OCI-LY7 (cell line): Measurements from ENCODE around the gene SALL1. TPM values are rescaled to one million over a fixed set of nuclear protein-coding genes. Genes with fewer than 3 reads are reported as not detected.

Experiments
- BruUV-seq: library from RNA; stranded (reverse); fragments of 400-500 nt; replicated peaks from 2 replicates; lab custom pipeline; 2021; lab: Mats Ljungman, UMichigan
- CTCF ChIA-PET: fragments of 300-600 bp; sonication (Branson Sonifier 250); formaldehyde crosslinking; loops from one replicate; lab custom pipeline; 2022; ENCODE audit warnings: antibody characterized with exemption; ENCODE audit not compliant: unreplicated experiment; lab: Charles Lee
- POLR2A ChIA-PET: fragments of 300-600 bp; sonication (Branson Sonifier 250); formaldehyde crosslinking; loops from one replicate; lab custom pipeline; 2022; ENCODE audit warnings: antibody characterized with exemption; lab: Charles Lee
- DNase-seq: peaks from one replicate; pipeline ENCODE4 v3.0.0-alpha.2; 2015; ENCODE audit warnings: low spot score
- H2AFZ ChIP-seq: fragments of 200-600 bp; sonication (generic), shearing (Covaris generic); 2 replicates; pipeline ENCODE4 v1.6.1; 2014; ENCODE audit warnings: mild to moderate bottlenecking, antibody characterized with exemption, low read length, moderate library complexity
- H3K27ac ChIP-seq: fragments of 200-600 bp; sonication (generic); 2 replicates; pipeline ENCODE4 v1.5.1; 2014; ENCODE audit warnings: mixed run types, low read depth, mild to moderate bottlenecking, moderate library complexity, low read length, inconsistent platforms; ENCODE audit not compliant: poor library complexity, severe bottlenecking
- H3K36me3 ChIP-seq: fragments of 200-600 bp; sonication (generic); 2 replicates; pipeline ENCODE4 v1.6.1; 2014; ENCODE audit warnings: mild to moderate bottlenecking, antibody characterized with exemption, low read length, moderate library complexity, mixed read lengths; ENCODE audit not compliant: insufficient read depth
- H3K4me1 ChIP-seq: fragments of 200-600 bp; sonication (generic); 2 replicates; pipeline ENCODE4 v1.5.1; 2014; ENCODE audit warnings: mild to moderate bottlenecking, low read length; ENCODE audit not compliant: insufficient read depth, poor library complexity, severe bottlenecking
- H3K4me2 ChIP-seq: fragments of 200-600 bp; sonication (generic); 2 replicates; pipeline ENCODE4 v1.6.1; 2014; ENCODE audit warnings: mild to moderate bottlenecking, low read length
- H3K4me3 ChIP-seq: fragments of 200-600 bp; sonication (generic); 2 replicates; pipeline ENCODE4 v1.5.1; 2014; ENCODE audit warnings: mild to moderate bottlenecking, low read depth, low read length; ENCODE audit not compliant: poor library complexity, severe bottlenecking
- H3K79me2 ChIP-seq: fragments of 200-600 bp; sonication (generic); 2 replicates; pipeline ENCODE4 v1.6.1; 2016; ENCODE audit warnings: low read depth, mild to moderate bottlenecking, low read length, moderate library complexity, mixed read lengths; ENCODE audit not compliant: insufficient read depth
- H3K9me2 ChIP-seq: fragments of 200-600 bp; sonication (generic); 2 replicates; pipeline ENCODE4 v1.6.1; 2016; ENCODE audit warnings: mild to moderate bottlenecking, low read length, mixed read lengths; ENCODE audit not compliant: insufficient read depth
- H3K9me3 ChIP-seq: fragments of 200-600 bp; sonication (generic); 2 replicates; pipeline ENCODE4 v1.6.1; 2014; ENCODE audit warnings: mild to moderate bottlenecking, mixed run types, low read length, mixed read lengths
- H4K20me1 ChIP-seq: fragments of 200-600 bp; sonication (generic); 2 replicates; pipeline ENCODE4 v1.6.1; 2014; ENCODE audit warnings: mild to moderate bottlenecking, antibody characterized with exemption, low read length, moderate library complexity, mixed read lengths; ENCODE audit not compliant: insufficient read depth
- EZH2phosphoT487 ChIP-seq: fragments of 200-600 bp; sonication (generic); IDR thresholded peaks from 2 replicates; pipeline ENCODE4 v1.6.1; 2018; ENCODE audit warnings: low read depth, borderline replicate concordance, mild to moderate bottlenecking, mixed run types, antibody characterized with exemption, low read length, moderate library complexity, mixed read lengths
- intact Hi-C: fragments of 100-400 bp; cut with micrococcal nuclease; formaldehyde crosslinking; loops from one replicate; pipeline ENCODE4 v1.10.0; 2022; ENCODE audit not compliant: unreplicated experiment
- total RNA-seq, 2 experiments: library from RNA; depleted of rRNA in 1 of 2; stranded (reverse); fragments of >200 nt in 1 of 2; shearing (Covaris generic) in 1 of 2; gene quantifications; 2 replicates each; pipeline ENCODE4 v1.2.3, GENCODE V29; 2014 to 2022
- TF ChIP-seq, protein P1 (sequence below): fragments of 200-600 bp; sonication (generic); conservative IDR thresholded peaks from 2 replicates; pipeline ENCODE4 v1.5.1; 2014; ENCODE audit warnings: mild to moderate bottlenecking, antibody characterized with exemption, low read length, moderate library complexity, mixed read lengths

Gene SALL1
- total RNA-seq, 2 experiments from 2014 or later: not detected

DNA sequence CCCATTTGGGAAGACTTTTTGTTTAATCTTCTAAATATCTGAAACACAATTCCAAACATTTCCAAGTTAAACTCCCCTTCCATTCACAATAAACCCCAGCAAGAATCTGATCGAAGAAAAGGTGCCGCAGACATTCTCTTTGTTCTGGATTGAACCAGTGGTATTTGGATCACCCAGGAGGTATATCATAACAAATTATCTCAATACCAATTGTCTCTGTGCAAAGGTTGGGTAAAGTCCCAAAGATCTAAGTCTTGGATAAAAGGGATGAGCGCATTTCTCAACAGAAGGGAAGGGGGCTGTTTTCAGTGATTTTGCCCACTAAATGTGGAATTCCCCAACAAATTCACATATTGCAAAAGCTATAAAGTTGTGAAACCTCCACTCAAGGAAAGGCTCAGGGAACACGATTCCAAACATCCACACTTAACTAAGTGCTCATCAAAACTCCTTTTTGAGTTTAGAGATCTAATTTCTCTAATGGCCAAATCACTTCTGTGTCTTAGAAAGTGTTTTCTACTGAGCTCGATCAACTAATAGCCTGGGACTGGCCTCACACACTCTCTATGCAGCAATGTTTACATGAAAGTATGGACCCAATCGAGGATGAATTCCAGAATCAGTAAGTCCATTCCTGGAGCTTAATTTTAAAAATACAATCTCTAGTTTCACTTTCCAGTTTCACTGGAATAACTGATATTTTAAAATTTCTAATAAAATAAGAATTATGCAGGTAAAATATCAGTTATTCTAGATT is 30.9 kb downstream of the SALL1 start:
- CTCF ChIA-PET: no interaction called here
- H3K9me2 ChIP-seq: no peaks in the 10 kb centered on the region
- H3K9me3 ChIP-seq: no peaks in the 10 kb centered on the region
- TF ChIP-seq, protein P1, sequence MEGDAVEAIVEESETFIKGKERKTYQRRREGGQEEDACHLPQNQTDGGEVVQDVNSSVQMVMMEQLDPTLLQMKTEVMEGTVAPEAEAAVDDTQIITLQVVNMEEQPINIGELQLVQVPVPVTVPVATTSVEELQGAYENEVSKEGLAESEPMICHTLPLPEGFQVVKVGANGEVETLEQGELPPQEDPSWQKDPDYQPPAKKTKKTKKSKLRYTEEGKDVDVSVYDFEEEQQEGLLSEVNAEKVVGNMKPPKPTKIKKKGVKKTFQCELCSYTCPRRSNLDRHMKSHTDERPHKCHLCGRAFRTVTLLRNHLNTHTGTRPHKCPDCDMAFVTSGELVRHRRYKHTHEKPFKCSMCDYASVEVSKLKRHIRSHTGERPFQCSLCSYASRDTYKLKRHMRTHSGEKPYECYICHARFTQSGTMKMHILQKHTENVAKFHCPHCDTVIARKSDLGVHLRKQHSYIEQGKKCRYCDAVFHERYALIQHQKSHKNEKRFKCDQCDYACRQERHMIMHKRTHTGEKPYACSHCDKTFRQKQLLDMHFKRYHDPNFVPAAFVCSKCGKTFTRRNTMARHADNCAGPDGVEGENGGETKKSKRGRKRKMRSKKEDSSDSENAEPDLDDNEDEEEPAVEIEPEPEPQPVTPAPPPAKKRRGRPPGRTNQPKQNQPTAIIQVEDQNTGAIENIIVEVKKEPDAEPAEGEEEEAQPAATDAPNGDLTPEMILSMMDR: no peak
- no peak for TF ChIP-seq EZH2phosphoT487
- POLR2A ChIA-PET: no interaction called here
- H3K4me2 ChIP-seq: no peak overlapping the region
- no peak overlapping the region for H3K27ac ChIP-seq
- H4K20me1 ChIP-seq: no peaks in the 10 kb centered on the region
- no peaks in the 10 kb centered on the region for H3K36me3 ChIP-seq
- BruUV-seq: no TSS peak
- no peak for DNase-seq
- no peaks in the 10 kb centered on the region for H3K79me2 ChIP-seq
- intact Hi-C loops: no loop called here
- no peaks in the 10 kb centered on the region for H3K4me1 ChIP-seq
- H2AFZ ChIP-seq: no peak overlapping the region
- no peak overlapping the region for H3K4me3 ChIP-seq

DNA sequence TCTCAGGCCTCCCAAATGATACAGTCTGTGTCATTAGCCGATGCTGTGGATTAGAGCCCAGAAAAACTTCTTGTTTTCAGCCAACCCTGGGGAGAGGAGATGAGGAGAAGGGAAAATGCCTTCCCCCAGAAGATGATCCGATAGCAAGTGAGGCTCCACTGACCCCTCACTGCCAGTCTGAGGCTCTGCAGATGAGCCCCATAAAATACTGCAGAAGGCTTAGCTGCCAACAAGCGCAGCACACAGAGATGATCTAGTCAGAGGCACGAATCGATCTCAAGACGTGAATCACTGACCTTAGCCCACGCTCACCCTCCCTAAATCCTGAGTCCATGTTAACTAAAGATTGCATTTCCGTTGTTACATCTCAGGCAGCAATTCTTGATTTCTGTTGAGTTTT is 31.5 kb downstream of the SALL1 start:
- BruUV-seq: no TSS peak
- no peak overlapping the region for H2AFZ ChIP-seq
- no peaks in the 10 kb centered on the region for H3K9me3 ChIP-seq
- no peaks in the 10 kb centered on the region for H4K20me1 ChIP-seq
- H3K4me2 ChIP-seq: no peak overlapping the region
- H3K36me3 ChIP-seq: no peaks in the 10 kb centered on the region
- POLR2A ChIA-PET: no interaction called here
- no peak overlapping the region for H3K4me3 ChIP-seq
- intact Hi-C loops: no loop called here
- H3K79me2 ChIP-seq: no peaks in the 10 kb centered on the region
- TF ChIP-seq, protein P1: no peak
- TF ChIP-seq EZH2phosphoT487: no peak
- CTCF ChIA-PET: no interaction called here
- no peak for DNase-seq
- no peaks in the 10 kb centered on the region for H3K4me1 ChIP-seq
- no peak overlapping the region for H3K27ac ChIP-seq
- no peaks in the 10 kb centered on the region for H3K9me2 ChIP-seq

DNA sequence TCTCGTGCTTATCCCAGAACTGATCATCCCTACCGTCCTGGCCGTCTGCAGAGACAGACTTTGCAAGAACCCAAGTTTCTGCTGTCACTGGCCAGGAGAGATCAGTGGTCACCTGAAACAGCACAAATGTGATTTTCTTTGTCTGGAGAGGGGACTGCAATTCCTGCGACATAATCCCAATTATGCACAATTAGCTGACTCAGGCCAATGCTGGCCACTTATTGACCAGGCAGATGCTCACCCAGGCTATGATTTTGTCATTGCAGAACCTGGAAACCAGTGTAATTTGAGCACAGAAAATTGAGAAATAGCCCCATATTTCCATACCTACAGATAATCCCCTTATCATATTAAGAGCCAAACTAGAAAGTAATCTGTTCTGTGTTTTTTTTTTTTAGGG is 34.7 kb downstream of the SALL1 start:
- no peak overlapping the region for H2AFZ ChIP-seq
- H3K9me2 ChIP-seq: no peaks in the 10 kb centered on the region
- no peaks in the 10 kb centered on the region for H3K36me3 ChIP-seq
- no peak for DNase-seq
- H3K4me3 ChIP-seq: no peak overlapping the region
- H3K4me1 ChIP-seq: no peaks in the 10 kb centered on the region
- BruUV-seq: no TSS peak
- no peaks in the 10 kb centered on the region for H3K9me3 ChIP-seq
- intact Hi-C loops: no loop called here
- TF ChIP-seq, protein P1: no peak
- TF ChIP-seq EZH2phosphoT487: no peak
- no peak overlapping the region for H3K4me2 ChIP-seq
- CTCF ChIA-PET: no interaction called here
- no peaks in the 10 kb centered on the region for H4K20me1 ChIP-seq
- POLR2A ChIA-PET: no interaction called here
- no peaks in the 10 kb centered on the region for H3K79me2 ChIP-seq
- H3K27ac ChIP-seq: no peak overlapping the region
